Measurements from ENCODE around the gene MERTK.
"Not testable (repeated sequence)": the region's sequence is repeated elsewhere in the genome, so short reads cannot be mapped to it uniquely, and the experiment has no call there.

Gene MERTK

GRCh38 chr2:112019569-112019982 lies 121.2 kb downstream of the MERTK start:
- no peak for DNase-seq

DNA sequence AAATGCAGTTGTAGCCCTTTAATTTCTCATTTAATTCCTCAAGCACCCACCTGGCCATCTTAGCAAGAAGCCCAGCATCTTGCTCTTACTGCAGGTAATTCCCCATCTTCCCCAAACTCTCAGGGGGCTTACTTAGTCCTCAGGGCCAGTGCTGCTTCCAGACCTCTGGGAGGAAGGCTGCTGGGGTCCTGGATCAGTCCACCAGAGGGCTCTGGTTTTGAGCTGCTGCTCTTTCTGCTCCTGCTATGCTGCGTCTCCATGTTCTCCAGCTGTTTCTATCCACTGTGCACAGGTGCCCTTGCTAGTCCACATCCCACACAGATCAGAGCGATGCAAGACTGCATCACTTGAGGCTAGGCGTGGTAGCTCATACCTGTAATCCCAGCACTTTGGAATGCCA lies 122.2 kb downstream of the MERTK start:
- no peak for DNase-seq

GRCh38 chr2:112021290-112021689 lies 122.9 kb downstream of the MERTK start:
- DNase-seq: no peak

DNA sequence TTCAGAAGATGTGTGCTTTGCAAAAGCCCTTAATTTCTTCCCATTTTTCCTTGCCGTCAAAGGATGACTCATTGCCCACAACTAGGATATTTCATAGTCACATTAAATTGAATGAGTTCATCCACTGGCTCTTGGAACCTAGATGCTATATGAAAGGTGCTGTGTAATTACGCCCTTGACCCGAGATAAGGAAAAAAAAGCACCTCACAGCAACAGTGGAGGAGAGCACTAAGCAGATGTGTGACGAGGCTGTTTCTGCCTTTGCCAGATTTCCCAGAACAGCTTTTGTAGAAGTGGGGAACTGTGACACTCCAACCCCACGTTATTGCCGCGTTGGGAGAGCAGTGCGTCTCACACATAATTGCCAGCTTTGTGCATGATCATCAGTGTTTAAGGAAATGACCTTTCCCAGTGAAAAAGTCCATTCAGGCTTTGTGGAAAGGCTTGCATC lies 123.4 kb downstream of the MERTK start:
- DNase-seq: no peak

DNA sequence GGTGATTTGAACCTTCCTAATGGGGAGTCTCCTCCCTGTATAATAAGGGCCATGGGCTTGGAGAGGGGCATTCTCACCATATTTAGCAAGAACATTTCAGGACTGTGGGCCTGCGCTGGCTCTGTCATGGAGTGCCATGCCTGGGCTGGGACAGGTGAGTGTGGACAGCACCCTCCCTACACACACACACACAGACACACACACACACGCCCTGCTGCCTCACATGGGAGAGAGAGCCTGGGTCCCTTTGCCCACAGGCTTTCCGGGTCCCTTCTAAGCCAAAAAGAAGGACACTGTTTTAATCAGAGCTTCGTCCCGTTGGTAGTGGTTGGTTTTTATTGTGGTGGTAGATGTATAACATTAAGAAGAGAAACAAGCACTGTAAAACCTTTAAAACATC lies 125.3 kb downstream of the MERTK start:
- DNase-seq: no peak

- DNase-seq: no peak
These were observed 125.8 kb downstream of the MERTK start for GRCh38 chr2:112024231-112024630.

- no peak for DNase-seq
These were observed 126.6 kb downstream of the MERTK start for GRCh38 chr2:112024896-112025491.

DNA sequence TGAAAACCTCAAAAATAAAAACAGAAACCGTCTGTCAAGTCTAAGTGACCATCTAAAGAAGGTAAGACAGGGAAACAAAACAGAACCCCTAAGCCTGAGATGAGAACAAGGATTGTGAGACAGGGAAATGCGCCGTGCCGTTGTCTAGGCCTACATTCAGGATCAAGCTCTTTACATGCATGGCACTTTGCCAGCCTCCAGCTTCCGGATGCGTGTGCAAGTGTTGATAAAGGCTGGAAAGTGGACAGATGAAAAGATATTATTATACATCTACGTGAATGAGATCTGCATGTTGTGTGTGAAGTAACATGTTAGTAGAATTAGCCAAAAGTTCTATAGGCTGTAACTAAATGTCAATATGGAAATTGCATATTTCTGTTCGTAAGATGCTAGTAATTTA lies 128.1 kb downstream of the MERTK start:
- no peak for DNase-seq

DNA sequence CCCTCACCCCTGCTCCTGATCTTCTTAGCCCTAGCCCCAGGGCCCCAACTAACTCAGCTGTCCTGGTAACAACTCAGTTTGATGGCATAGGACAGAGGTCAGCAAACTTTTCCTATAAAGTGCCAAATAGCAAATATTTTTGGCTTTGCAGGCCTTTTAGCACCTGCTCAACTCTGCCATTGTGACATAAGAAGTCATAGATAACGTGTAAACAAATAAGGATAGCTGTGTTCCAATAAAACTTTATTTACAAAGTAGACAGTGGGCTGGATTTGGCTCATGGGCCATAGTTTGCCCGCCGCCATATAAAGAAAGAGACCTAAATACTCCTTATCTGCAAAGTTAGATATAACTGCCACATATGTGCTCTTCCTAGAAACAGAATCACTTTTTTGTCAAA lies 129.4 kb downstream of the MERTK start:
- DNase-seq: no peak

- no peak for DNase-seq
These were observed 130.8 kb downstream of the MERTK start for GRCh38 chr2:112029164-112029563.

DNA sequence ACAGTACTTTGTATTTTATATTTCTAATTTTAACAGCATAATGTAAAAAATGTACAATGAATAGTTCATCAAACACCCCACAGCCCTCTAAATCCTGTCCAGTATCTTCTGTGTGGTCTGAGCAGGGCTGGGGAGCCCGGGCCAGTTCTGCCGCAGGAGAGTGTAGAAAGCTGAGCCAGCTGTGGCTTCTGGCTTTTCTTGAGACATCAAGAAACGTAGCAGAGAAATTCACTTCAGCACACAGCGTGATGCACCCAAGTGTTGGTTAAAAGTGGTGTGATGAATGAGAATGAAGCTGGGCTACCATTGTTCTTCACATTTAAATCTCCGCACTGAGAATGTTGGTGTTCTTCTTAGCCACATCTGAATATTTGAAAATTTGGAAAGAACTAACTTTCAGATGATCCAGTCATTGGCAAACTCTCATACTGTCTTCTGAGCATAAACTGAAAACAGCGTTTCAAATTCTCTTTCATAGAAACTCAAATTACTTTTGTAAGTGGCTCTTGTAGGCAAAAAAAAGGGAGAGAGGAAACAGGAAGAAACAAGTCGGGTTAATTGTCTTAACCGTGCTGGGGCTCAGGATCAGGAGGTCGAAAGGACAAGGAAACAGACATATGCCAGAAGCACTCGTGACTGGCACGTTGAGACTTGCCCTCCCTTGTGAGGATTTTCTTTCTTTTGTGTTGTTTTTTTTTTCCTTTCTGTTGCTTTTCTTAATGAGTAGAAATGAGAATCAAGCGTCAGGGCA lies 133.2 kb downstream of the MERTK start:
- DNase-seq: no peak

DNA sequence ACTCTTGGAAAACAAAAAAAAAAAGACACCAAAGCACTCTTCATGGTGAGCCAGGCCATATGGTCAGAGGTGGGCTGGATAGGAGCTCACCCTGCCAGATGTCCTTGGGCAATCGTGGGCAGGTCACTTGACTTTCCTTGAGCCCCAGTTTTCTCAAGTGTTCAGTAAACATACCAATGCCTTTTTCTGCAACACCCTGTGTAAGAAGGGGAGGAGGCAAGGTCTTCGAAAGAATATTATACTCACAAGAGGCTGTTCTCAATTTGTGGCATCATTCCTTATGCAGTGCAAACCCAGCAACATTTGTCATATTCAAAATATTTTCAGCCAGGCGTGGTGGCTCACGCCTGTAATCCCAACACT lies 133.8 kb downstream of the MERTK start:
- no peak for DNase-seq

GRCh38 chr2:112032689-112033465 lies 134.5 kb downstream of the MERTK start:
- no peak for DNase-seq

DNA sequence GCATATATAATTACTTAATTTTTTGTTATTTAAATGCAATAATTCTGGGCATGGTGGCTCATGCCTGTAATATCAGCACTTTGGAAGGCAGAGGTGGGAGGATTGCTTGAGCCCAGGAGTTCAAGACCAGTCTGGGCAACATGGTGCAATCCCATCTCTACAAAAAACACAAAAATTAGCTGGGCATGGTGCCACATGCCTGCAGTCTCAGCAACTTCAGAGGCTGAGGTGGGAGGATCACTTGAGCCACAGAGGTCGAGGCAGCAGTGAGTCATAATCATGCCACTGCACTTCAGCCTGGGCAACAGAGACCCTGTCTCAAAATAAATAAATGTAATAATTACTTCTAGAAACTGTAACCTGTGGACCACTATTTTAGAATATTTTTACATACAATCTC lies 135.2 kb downstream of the MERTK start:
- no peak for DNase-seq

- DNase-seq: no peak
These were observed 136.5 kb downstream of the MERTK start for GRCh38 chr2:112034924-112035323.

GRCh38 chr2:112035786-112036185 lies 137.4 kb downstream of the MERTK start:
- DNase-seq: no peak

GRCh38 chr2:112039556-112039955 lies 141.1 kb downstream of the MERTK start:
- not testable (repeated sequence) for DNase-seq

DNA sequence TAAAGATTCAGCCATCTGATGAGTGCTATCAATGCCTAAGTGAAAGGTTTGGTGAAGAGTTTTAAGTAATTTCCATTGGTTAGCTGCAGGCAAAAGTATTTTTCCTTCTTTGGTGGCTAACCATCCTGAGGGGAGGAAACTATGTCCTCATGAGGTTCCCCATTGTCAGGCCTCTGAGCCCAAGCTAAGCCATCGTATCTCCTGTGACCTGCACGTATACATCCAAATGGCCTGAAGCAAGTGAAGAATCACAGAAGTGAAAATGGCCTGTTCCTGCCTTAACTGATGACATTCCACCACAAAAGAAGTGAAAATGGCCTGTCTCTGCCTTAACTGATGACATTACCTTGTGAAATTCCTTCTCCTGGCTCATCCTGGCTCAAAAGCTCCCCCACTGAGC lies 141.7 kb downstream of the MERTK start:
- DNase-seq: not testable (repeated sequence)

GRCh38 chr2:112041460-112041859 lies 143.1 kb downstream of the MERTK start:
- DNase-seq: not testable (repeated sequence)

DNA sequence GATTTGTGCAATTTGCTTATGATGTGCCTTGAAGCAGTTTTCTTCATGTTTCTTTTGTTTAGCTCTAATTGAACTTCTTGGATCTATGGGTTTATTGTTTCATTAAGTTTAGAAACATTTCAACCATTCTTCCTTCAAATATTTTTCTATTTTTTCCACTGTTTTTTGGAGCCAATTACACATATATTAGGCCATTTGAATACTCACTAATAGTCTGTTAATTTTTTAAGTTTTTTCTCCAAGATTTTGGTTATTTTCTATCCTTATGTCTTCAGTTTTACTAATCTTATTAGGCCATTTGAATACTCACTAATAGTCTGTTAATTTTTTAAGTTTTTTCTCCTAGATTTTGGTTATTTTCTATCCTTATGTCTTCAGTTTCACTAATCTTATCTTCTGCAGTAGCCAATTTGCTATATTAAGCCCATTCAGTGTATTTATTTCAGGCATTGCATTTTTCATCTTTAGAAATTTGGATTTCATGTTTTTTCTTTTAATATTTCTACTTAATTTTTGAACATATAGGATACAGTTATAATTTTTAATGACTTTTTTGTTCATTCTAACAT lies 147.1 kb downstream of the MERTK start:
- DNase-seq: no peak

DNA sequence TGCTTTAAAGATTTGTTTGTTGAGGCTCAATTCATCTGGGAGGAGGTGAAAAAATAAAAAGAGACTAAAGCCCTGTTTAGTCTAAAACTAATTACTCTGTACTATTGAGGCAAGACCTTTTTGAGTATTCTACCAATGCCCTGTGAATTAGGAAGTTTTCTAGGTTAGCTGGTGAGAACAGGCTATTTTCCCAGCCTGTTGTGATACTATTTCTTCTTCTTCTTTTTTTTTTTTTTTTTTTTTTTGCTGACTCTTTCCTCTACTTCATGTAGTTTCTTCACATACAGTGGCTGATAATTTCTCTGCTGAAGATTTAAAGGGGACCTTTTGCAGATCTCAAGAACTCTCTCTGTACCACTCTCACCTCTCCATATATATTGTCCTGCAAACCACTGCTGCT lies 147.8 kb downstream of the MERTK start:
- no peak for DNase-seq

GRCh38 chr2:112047537-112048235 lies 149.3 kb downstream of the MERTK start:
- no peak for DNase-seq

DNA sequence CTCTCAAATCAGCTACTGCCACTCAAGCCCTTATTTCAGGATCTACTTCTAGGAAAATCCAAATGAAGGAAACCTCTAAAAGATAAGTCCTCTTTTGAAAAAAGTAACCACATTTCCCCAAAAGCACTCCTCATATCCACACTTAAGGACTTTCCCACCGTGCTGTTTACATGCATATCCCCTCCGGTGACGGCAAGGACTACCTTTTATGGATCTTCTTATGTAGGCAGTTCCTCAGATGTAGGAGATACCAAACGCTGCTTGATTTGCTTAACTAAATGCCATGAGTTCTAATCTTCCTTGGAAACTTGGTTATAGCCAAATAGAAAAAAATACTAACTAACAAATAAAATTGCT lies 149.8 kb downstream of the MERTK start:
- no peak for DNase-seq

All from T-helper 2 cell (primary cell).